Smooth muscle cell (in vitro differentiated cells): ENCODE measurements around the gene MED19. TPM values are rescaled to one million over a fixed set of nuclear protein-coding genes. Genes with fewer than 3 reads are reported as not detected.
"Not testable (repeated sequence)": the region's sequence is repeated elsewhere in the genome, so short reads cannot be mapped to it uniquely, and the experiment has no call there.

Experiments used
- DNase-seq: peaks from one replicate; lab custom pipeline; 2025; ENCODE audit not compliant: unreplicated experiment; lab: John Stamatoyannopoulos, UW
- H2AFZ ChIP-seq: fragments of 200-600 bp; sonication (generic); 2 replicates; pipeline ENCODE4 v1.6.0; 2016; ENCODE audit warnings: antibody characterized with exemption, low read depth, mild to moderate bottlenecking
- H3F3A ChIP-seq: fragments of 200-600 bp; sonication (generic); 2 replicates; pipeline ENCODE4 v1.6.0; 2017; ENCODE audit warnings: antibody characterized with exemption, low read depth
- H3K27ac ChIP-seq: fragments of 200-600 bp; sonication (generic); 2 replicates; pipeline ENCODE4 v1.5.1; 2016; ENCODE audit warnings: low read depth, mild to moderate bottlenecking
- H3K27me3 ChIP-seq: fragments of 200-600 bp; sonication (generic); 2 replicates; pipeline ENCODE4 v1.6.1; 2016; ENCODE audit warnings: low read depth, mild to moderate bottlenecking
- H3K36me3 ChIP-seq: fragments of 200-600 bp; sonication (generic); 2 replicates; pipeline ENCODE4 v1.5.1; 2016; ENCODE audit warnings: low read depth
- H3K4me1 ChIP-seq: fragments of 200-600 bp; sonication (generic); 2 replicates; pipeline ENCODE4 v1.5.1; 2016; ENCODE audit warnings: low read depth
- H3K4me2 ChIP-seq: fragments of 200-600 bp; sonication (generic); 2 replicates; pipeline ENCODE4 v1.6.0; 2016; ENCODE audit warnings: mild to moderate bottlenecking
- H3K4me3 ChIP-seq: fragments of 200-600 bp; sonication (generic); 2 replicates; pipeline ENCODE4 v1.5.1; 2016; ENCODE audit warnings: mild to moderate bottlenecking
- H3K79me2 ChIP-seq: fragments of 200-600 bp; sonication (generic); 2 replicates; pipeline ENCODE4 v1.6.0; 2016; ENCODE audit warnings: low read depth, mild to moderate bottlenecking
- H3K9ac ChIP-seq: fragments of 200-600 bp; sonication (generic); 2 replicates; pipeline ENCODE4 v1.6.0; 2016; ENCODE audit warnings: low read depth
- H3K9me3 ChIP-seq: fragments of 200-600 bp; sonication (generic); replicated peaks from 2 replicates; pipeline ENCODE4 v1.5.1; 2016; ENCODE audit warnings: low read depth
- H4K20me1 ChIP-seq: fragments of 200-600 bp; sonication (generic); 2 replicates; pipeline ENCODE4 v1.6.0; 2016; ENCODE audit warnings: low read depth
- CTCF ChIP-seq: fragments of 200-600 bp; sonication (generic); IDR thresholded peaks from 2 replicates; pipeline ENCODE4 v1.5.1; 2017; ENCODE audit warnings: borderline replicate concordance, mild to moderate bottlenecking, antibody characterized with exemption; ENCODE audit not compliant: insufficient read depth, poor library complexity, severe bottlenecking
- WGBS: methylation state at CpG from one replicate; pipeline ENCODE4 v1.1.7; 2016; ENCODE audit warnings: low lambda C conversion rate; 5-methylcytosine and 5-hydroxymethylcytosine counted together
- polyA plus RNA-seq: library from polyadenylated mRNA; unstranded; fragments of >200 nt; fragmentation: Nextera tagmentation; extraction: Ambion mirVana; gene quantifications from 2 replicates; pipeline ENCODE4 v1.2.1, GENCODE V29; 2016
- total RNA-seq: library from RNA; depleted of rRNA; stranded (reverse); fragments of >200 nt; gene quantifications from 2 replicates; pipeline ENCODE4 v1.2.3, GENCODE V29; 2014

The MED19 gene
- total and polyA plus RNA-seq, 2 experiments from 2014 or later, result 25.3 to 37.9 TPM

- Histone ChIP-seq H3K4me3 (no peak overlapping the region), H2AFZ (no peak overlapping the region), H3K4me2 (no peak overlapping the region), H4K20me1 (no peaks in the 10 kb centered on the region), H3K27ac (no peak overlapping the region), H3K79me2 (peaks cover under 1% of the 10 kb centered on the region), H3K9me3 (no peaks in the 10 kb centered on the region), H3F3A (peaks cover 15% of the 10 kb centered on the region), H3K27me3 (no peaks in the 10 kb centered on the region), H3K36me3 (peaks cover 16% of the 10 kb centered on the region), H3K9ac (no peak overlapping the region), H3K4me1 (no peaks in the 10 kb centered on the region)
- no peak for DNase-seq
- no peak for TF ChIP-seq CTCF
- 90% methylated on average over 3 of the region's 3 CpGs for WGBS
Measured at GRCh38 chr11:57700425-57700824, 11.6 kb downstream of the MED19 start.

- H3K4me3 ChIP-seq, result no peak overlapping the region
- H3K4me1 ChIP-seq, result no peaks in the 10 kb centered on the region
- no peak overlapping the region for H3K4me2 ChIP-seq
- 94% methylated on average over 10 of the region's 10 CpGs for WGBS
- no peak overlapping the region for H3K27ac ChIP-seq
- H3K79me2 ChIP-seq, result no peaks in the 10 kb centered on the region
- H3K9me3 ChIP-seq, result no peaks in the 10 kb centered on the region
- peaks cover 22% of the 10 kb centered on the region for H3K36me3 ChIP-seq
- H3F3A ChIP-seq, result peaks cover 15% of the 10 kb centered on the region
- no peak for TF ChIP-seq CTCF
- no peaks in the 10 kb centered on the region for H4K20me1 ChIP-seq
- H3K9ac ChIP-seq, result no peak overlapping the region
- H3K27me3 ChIP-seq, result no peaks in the 10 kb centered on the region
- no peak overlapping the region for H2AFZ ChIP-seq
- no peak for DNase-seq
Measured at GRCh38 chr11:57699813-57700212, 12.2 kb downstream of the MED19 start.

GRCh38 chr11:57698843-57699365, 13.1 kb downstream of the MED19 start:
- Histone ChIP-seq H4K20me1 (no peaks in the 10 kb centered on the region), H3K27me3 (no peaks in the 10 kb centered on the region), H3K9me3 (no peaks in the 10 kb centered on the region), H3K4me3 (no peak overlapping the region), H3K9ac (no peak overlapping the region), H3K4me1 (no peaks in the 10 kb centered on the region), H3K36me3 (peaks cover 27% of the 10 kb centered on the region), H3F3A (peaks cover 12% of the 10 kb centered on the region), H2AFZ (no peak overlapping the region), H3K4me2 (no peak overlapping the region), H3K27ac (no peak overlapping the region), H3K79me2 (no peaks in the 10 kb centered on the region)
- no peak for TF ChIP-seq CTCF
- WGBS, result 96% methylated on average over 18 of the region's 18 CpGs
- no peak for DNase-seq

- not testable (repeated sequence) for H3K9ac ChIP-seq, H3F3A ChIP-seq, H3K9me3 ChIP-seq, DNase-seq, H4K20me1 ChIP-seq, H3K79me2 ChIP-seq, H3K27me3 ChIP-seq, H2AFZ ChIP-seq, H3K4me2 ChIP-seq, H3K27ac ChIP-seq, H3K4me3 ChIP-seq, H3K4me1 ChIP-seq
- peaks cover 32% of the 10 kb centered on the region for H3K36me3 ChIP-seq
- whole genome bisulfite sequencing, result 98% methylated on average over 5 of the region's 5 CpGs
Measured at GRCh38 chr11:57690474-57690873, 21.5 kb downstream of the MED19 start.
